ENCODE measurements around the gene ANO10.
"Not testable (repeated sequence)": the region's sequence is repeated elsewhere in the genome, so short reads cannot be mapped to it uniquely, and the experiment has no call there.

ANO10 gene

GRCh38 chr3:43462566-43462965 lies 159.2 kb downstream of the ANO10 start:
- not testable (repeated sequence) for DNase-seq

- DNase-seq, result no peak
These were observed 160.5 kb downstream of the ANO10 start for GRCh38 chr3:43461345-43461744.

- not testable (repeated sequence) for DNase-seq
These were observed 164.8 kb downstream of the ANO10 start for GRCh38 chr3:43457038-43457437.

GRCh38 chr3:43455233-43455632 lies 166.6 kb downstream of the ANO10 start:
- no peak for DNase-seq

GRCh38 chr3:43453981-43454380 lies 167.8 kb downstream of the ANO10 start:
- DNase-seq, result no peak

GRCh38 chr3:43451670-43452254 lies 170.0 kb downstream of the ANO10 start:
- DNase-seq, result no peak

DNA sequence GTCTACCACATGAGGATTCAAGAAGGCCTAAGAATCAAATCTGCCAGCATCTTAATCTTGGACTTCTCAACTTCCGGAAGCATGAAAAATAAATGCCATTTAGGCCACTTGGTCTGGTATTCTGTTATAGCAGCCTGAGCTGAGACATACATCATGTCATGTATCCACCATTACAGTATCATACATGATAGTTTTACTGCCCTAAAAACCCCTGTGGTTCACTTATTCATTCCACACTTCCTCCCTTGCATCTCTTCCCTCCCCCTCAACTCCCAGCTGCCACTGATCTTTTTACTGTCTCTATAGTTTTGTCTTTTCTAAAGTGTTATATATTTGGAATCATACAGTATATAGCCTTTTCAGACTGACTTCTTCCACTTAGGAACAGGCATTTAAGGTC lies 173.7 kb downstream of the ANO10 start:
- DNase-seq, result no peak

- DNase-seq, result no peak
These were observed 176.0 kb downstream of the ANO10 start for GRCh38 chr3:43445820-43446219.

DNA sequence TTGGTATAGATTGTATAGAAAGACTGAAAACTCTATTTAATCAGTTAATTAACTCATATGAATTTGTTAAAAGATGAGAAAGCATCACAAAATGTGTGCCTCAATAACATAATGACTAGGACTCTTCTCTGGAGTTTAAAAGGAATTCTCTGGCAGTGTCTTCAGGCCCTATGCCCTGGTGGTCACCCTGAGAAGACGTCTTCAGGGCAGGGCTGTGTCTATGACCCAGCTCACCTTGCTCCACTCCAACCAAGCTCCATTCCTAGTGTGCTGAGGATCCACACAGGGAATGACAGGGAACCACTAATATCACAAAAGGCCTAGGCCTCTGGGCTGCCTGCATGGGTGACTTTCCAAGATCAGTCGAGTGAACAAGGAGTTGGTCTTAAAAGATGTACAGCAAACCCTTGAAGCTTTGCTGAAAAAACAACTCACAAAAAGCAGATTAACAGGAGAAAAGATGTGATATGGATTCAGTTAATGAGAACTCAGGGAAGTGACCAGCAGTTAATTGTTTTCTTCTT lies 178.9 kb downstream of the ANO10 start:
- no peak for DNase-seq

DNA sequence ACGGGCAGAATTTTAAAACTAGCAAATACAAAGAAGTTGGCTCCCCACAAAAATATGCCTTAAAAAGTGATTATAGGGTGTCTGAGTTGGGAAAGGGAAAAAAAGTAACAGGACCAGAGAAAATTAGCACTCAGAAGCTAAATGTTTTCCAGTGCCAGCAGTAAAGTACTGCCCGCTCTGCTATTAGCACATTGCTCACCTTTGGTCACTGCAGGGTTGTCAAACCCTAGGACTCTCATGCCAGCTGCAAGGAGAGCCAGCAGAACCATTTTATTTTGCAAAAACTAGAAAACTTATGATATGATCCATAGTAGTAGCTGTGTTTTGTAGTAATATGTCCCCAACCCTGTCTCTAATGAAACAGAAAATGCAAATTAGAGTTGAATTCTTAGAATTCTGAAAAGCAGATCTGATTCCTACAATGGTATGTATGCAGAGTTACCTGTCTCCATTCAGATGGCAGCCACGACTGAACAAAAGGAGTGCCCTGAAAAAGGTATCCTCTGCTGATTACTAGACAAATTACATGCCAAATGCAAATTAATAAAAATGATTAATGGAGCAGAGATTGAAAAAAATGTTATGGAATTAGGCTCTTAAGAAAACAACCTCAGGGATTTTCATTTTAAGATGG lies 185.2 kb downstream of the ANO10 start:
- no peak for DNase-seq

DNA sequence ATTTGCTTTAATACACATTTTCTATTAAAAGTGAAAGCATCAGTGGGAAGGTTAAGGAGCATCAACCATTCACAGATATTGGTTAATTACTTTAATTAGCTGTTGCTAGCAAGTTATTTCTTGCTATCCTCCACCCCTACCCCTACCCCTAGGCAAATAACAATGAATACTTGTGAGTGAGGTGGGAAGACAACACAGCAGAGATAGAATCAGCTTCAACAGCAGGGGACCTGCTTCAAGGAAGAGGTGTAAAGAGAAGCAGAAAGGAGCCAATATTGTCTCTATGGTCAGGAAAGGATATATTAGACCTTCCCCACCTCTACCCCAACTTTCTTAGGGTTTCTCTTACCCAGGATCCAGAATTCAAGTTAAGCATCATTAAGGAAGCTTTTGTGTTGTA lies 186.1 kb downstream of the ANO10 start:
- no peak for DNase-seq

DNA sequence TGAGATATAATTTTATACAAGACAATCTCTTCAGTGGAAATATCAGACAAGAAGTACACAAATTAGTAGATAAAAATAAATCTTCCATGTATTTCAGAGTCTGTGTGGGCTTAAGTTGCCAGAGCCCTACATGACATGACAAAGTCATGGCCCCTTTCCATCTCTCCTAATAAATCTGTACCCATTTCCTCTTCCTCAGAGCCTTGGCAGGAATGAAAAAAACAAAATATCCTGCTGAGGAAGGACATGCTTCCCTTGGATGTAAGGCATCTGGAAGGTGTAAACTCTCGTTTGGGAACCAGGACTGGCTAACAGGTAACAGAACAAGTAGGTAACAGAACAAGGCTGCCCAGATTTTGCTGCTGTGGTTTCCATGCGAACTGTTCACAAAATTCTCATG lies 187.4 kb downstream of the ANO10 start:
- DNase-seq, result no peak

DNA sequence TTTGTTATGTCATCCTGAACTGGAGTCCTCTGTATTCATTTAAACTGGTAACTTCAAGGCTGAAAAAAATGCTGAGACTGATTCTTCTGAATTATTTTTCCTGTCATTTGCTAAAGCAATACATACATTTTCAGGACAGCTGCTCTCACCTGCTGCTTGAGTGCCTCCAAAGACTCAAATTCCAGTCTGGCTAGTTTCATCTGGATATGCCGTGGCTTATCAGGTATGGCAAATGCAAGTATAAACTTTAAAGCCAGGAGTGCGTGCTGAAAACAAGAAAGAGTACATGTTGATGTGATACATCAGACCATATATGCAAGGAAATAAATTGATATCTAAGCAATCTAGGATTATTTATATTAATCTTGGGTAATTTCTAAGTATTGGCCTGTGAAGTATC lies 189.3 kb downstream of the ANO10 start:
- no peak for DNase-seq

- DNase-seq, result no peak
These were observed 195.4 kb downstream of the ANO10 start for GRCh38 chr3:43426388-43426787.

DNA sequence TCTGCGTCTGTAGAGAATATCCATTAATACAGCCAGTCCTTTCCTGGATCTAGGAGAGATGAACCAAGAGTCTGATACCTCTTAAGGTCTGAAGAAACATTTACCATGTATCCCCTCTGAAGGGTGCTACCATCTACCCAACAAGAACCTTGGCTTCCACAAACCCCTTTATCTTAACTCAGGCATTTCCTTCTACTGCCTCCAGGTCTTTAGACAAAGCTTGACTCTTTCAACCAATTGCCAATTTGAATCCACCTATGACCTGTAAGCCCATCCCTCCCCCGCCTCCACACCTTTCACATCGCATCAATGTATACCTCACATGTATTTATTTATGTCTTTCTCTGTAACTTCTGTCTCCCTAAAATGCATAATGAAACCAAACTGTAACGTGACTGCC lies 196.0 kb downstream of the ANO10 start:
- no peak for DNase-seq

GRCh38 chr3:43423639-43424038 lies 198.2 kb downstream of the ANO10 start:
- no peak for DNase-seq

GRCh38 chr3:43423142-43423541 lies 198.7 kb downstream of the ANO10 start:
- DNase-seq, result no peak

- DNase-seq, result no peak
These were observed 203.1 kb downstream of the ANO10 start for GRCh38 chr3:43418601-43419272.

- DNase-seq, result no peak
These were observed 204.7 kb downstream of the ANO10 start for GRCh38 chr3:43417133-43417532.

DNA sequence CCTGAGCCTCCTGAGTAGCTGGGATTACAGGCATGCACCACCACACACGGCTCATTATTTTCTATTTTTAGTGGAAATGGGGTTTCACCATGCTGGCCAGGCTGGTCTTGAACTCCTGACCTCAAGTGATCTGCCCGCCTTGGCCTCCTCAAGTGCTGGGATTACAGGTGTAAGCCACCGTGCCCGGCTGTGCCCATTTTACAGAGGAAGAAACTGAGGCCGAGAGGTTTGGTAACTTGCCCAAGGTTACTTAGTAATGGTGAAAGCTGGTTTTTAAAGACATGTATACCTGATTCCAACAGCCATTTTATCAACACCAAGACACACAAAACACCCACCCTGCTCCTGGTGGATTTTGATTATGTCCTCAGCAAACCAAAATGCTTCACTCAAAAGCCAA lies 206.7 kb downstream of the ANO10 start:
- no peak for DNase-seq

DNA sequence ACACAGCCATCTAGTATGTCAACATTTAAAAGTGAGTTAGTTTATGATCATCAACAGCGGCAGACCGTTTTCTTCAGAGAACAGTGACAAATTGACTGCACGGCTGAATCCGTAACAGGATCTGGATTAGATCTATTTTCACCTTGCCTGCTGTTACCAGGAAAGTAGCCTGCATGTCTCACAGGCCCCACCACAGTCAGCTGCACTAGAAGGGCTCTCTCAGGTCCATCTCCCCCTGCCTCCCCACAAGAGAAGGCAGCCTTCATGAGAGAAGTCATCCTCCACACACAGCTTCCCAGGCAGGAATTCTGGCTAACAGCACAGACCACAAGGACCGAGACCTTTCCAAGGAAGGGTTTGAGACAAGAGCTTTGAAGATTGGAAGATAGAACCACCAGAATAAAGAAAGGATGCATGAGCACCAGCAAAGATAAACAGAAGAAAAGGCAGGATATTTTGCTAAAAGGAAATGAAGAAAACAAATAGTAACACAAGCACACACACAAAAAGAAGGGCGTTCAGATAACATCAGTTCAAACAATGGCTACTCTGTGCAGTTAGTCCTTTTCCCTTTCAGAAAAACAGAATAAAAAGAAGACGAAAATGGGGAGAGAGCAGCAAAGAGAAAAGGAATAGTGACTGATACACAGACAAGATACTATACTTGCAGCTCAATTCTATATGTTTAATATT lies 208.0 kb downstream of the ANO10 start:
- no peak for DNase-seq

DNA sequence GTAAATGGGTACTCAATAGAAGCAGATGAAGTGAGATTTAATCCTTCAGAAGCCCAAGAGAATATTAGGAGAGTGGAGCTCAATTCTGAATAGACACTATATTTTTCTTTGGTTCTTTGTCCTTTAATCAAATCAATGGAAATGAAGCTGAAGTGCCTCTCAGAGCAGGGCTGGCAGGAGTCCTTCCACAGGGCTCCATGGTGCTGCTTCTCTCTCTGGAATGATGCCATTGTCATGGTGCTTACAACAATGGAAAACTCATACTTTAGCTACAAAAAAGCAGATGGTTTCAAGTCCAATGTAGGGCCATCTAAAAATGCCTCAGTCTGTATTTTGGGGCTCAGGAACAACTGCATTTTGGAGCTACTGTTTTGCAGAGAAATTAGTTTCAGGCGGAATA lies 210.4 kb downstream of the ANO10 start:
- DNase-seq, result no peak

- DNase-seq, result no peak
These were observed 211.2 kb downstream of the ANO10 start for GRCh38 chr3:43410592-43410991.

DNA sequence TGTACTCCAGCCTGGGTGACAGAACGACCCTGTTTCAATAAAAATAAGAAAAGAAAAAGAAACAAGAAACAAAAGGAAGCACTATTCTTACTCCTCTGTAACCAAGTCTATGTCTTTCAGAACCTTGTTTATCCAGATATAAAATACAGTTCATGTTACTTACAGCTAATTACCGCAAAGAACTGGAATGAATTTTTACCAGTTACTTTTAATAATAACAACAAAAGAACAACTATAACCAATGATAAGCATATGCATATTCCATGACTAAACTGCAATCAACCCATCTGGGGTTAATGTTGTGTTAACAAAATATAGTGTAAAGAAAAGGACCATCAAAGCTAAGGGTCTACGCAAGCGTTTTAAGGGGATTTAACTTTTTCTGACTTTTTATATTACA lies 212.3 kb downstream of the ANO10 start:
- DNase-seq, result no peak

Measured in NCI-H1694 (cell line).